Measurements from ENCODE around the gene PLCB1.

GRCh38 chr20:8662433-8662954, 530.4 kb downstream of the PLCB1 start:
- TF ChIP-seq GATA3 (IDR thresholded peaks at IDR 0.05; ENCODE audit: low read depth, low read length) (no peak), GATA2 (IDR thresholded peaks at IDR 0.05; ENCODE audit: low read depth, low read length) (no peak)
